GM12801 (cell line): Measurements from ENCODE around the gene PITPNC1.

Source experiments
- CTCF ChIP-seq: IDR thresholded peaks from one replicate; pipeline ENCODE4 v1.5.1; 2011; ENCODE audit warnings: control low read depth; ENCODE audit not compliant: insufficient read length; ENCODE audit errors: extremely low read depth

PITPNC1 gene

GRCh38 chr17:67639979-67640378, 262.9 kb downstream of the PITPNC1 start:
- no peak for TF ChIP-seq CTCF

GRCh38 chr17:67642488-67642887, 265.4 kb downstream of the PITPNC1 start:
- TF ChIP-seq CTCF = no peak

DNA sequence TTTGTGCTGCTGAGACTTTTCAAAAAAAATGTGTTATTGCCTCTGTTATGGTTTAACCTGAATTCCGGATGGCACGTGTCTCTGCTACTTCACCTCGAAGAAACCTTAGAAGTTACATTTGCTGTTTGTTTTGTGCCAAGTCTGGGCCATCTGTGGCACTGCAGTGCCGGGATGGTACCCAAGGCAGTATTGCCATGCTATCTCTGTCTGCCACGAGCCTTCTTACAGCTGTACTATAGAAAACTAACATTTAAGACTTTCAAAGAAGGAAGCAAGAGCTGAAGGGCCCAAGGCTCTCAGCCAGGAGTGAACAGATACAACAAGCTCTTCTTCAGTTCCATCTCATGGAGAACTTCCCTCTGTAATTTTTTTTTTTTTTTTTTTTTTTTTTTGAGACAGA, 267.0 kb downstream of the PITPNC1 start:
- TF ChIP-seq CTCF = no peak

GRCh38 chr17:67646472-67646871, 269.4 kb downstream of the PITPNC1 start:
- TF ChIP-seq CTCF = no peak

DNA sequence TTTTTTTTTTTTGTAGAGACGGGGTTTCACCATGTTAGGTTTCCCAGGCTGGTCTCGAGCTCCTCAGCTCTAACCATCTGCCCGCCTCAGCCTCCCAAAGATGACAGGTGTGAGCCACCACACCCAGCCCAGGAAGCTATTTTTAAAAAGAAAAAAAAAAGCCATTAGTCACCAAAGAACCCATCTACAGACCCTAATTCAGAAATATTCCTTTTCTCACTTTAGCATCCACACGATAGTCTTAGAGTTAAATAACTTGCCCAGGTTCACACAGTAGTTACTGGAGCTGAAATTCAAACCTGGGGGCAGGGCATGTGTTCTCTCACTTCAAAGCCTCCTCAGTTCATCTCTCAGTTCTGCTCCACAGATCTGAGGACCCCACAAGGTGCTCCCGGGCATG, 270.4 kb downstream of the PITPNC1 start:
- TF ChIP-seq CTCF = no peak

- TF ChIP-seq CTCF = no peak
Measured at GRCh38 chr17:67648032-67648905, 271.2 kb downstream of the PITPNC1 start.

DNA sequence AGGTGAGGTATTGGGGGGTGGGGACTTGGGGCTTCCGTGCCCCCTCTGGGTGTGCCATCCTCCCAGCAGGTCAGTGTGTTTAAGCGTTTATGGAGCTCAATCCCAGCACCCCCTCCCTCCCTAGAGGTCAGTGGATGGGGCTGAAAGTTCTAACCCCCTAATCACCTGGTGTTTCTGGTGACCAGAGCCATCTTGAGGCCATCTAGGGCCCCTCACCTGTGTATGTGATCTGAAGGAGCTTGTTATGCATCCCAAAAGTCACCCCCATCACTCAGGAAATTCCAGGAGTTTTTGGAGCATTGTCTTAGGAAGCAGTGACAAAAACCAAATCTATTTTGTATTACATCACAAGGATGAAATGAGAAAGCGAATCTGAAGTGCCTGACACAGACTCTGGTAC, 272.8 kb downstream of the PITPNC1 start:
- no peak for TF ChIP-seq CTCF

GRCh38 chr17:67652433-67652832, 275.4 kb downstream of the PITPNC1 start:
- TF ChIP-seq CTCF = no peak
